Measurements from ENCODE around the gene CDK6.

CDK6 gene

GRCh38 chr7:92806496-92806895 is 29.9 kb downstream of the CDK6 start:
- TF ChIP-seq EZH2phosphoT487 (IDR thresholded peaks at IDR 0.05; ENCODE audit: low read depth) (no peak), CTCF (IDR thresholded peaks at IDR 0.05; ENCODE audit: low read depth, low read length) (no peak)
- Histone ChIP-seq H3K4me1 (ENCODE audit: low read length) (peaks cover 38% of the 10 kb centered on the region), H3K9me3 (ENCODE audit: insufficient read depth, low read length) (no peaks in the 10 kb centered on the region), H4K20me1 (ENCODE audit: insufficient read depth, low read length) (peaks cover 76% of the 10 kb centered on the region), H2AFZ (ENCODE audit: low read depth, low read length) (no peak overlapping the region), H3K4me2 (ENCODE audit: low read length) (no peak overlapping the region), H3K9ac (ENCODE audit: low read length) (no peak overlapping the region), H3K79me2 (ENCODE audit: low read length) (peaks cover 89% of the 10 kb centered on the region), H3K27me3 (ENCODE audit: low read depth, low read length) (no peaks in the 10 kb centered on the region), H3K36me3 (replicated peaks; ENCODE audit: low read depth, low read length) (peaks cover 2% of the 10 kb centered on the region), H3K4me3 (ENCODE audit: low read length) (no peak overlapping the region), H3K27ac (ENCODE audit: low read length) (no peak overlapping the region)

- Histone ChIP-seq H3K27me3 (ENCODE audit: low read depth, low read length) (no peaks in the 10 kb centered on the region), H3K9me3 (ENCODE audit: insufficient read depth, low read length) (no peaks in the 10 kb centered on the region), H3K79me2 (ENCODE audit: low read length) (peaks cover 93% of the 10 kb centered on the region), H3K9ac (ENCODE audit: low read length) (no peak overlapping the region), H3K4me2 (ENCODE audit: low read length) (no peak overlapping the region), H4K20me1 (ENCODE audit: insufficient read depth, low read length) (peaks cover 83% of the 10 kb centered on the region), H3K27ac (ENCODE audit: low read length) (no peak overlapping the region), H2AFZ (ENCODE audit: low read depth, low read length) (no peak overlapping the region), H3K4me1 (ENCODE audit: low read length) (peaks cover 32% of the 10 kb centered on the region), H3K4me3 (ENCODE audit: low read length) (no peak overlapping the region), H3K36me3 (replicated peaks; ENCODE audit: low read depth, low read length) (peaks cover 2% of the 10 kb centered on the region)
- TF ChIP-seq EZH2phosphoT487 (IDR thresholded peaks at IDR 0.05; ENCODE audit: low read depth): no peak
- no peak for TF ChIP-seq CTCF (IDR thresholded peaks at IDR 0.05; ENCODE audit: low read depth, low read length)
Measured at GRCh38 chr7:92802406-92802805, 34.0 kb downstream of the CDK6 start.

GRCh38 chr7:92799446-92800211 is 36.7 kb downstream of the CDK6 start:
- Histone ChIP-seq H3K9me3 (ENCODE audit: insufficient read depth, low read length) (no peaks in the 10 kb centered on the region), H3K27ac (ENCODE audit: low read length) (no peak overlapping the region), H3K4me3 (ENCODE audit: low read length) (no peak overlapping the region), H3K79me2 (ENCODE audit: low read length) (peaks cover 93% of the 10 kb centered on the region), H3K4me1 (ENCODE audit: low read length) (peaks cover 37% of the 10 kb centered on the region), H3K4me2 (ENCODE audit: low read length) (no peak overlapping the region), H3K36me3 (replicated peaks; ENCODE audit: low read depth, low read length) (no peaks in the 10 kb centered on the region), H2AFZ (ENCODE audit: low read depth, low read length) (no peak overlapping the region), H3K27me3 (ENCODE audit: low read depth, low read length) (no peaks in the 10 kb centered on the region), H3K9ac (ENCODE audit: low read length) (no peak overlapping the region), H4K20me1 (ENCODE audit: insufficient read depth, low read length) (peaks cover 73% of the 10 kb centered on the region)
- TF ChIP-seq CTCF (IDR thresholded peaks at IDR 0.05; ENCODE audit: low read depth, low read length) (no peak), EZH2phosphoT487 (IDR thresholded peaks at IDR 0.05; ENCODE audit: low read depth) (no peak)

GRCh38 chr7:92798517-92799249 is 37.7 kb downstream of the CDK6 start:
- H3K36me3 ChIP-seq (replicated peaks; ENCODE audit: low read depth, low read length): peaks cover 3% of the 10 kb centered on the region
- peaks cover 93% of the 10 kb centered on the region for H3K79me2 ChIP-seq (ENCODE audit: low read length)
- no peaks in the 10 kb centered on the region for H3K9me3 ChIP-seq (ENCODE audit: insufficient read depth, low read length)
- peaks cover 45% of the 10 kb centered on the region for H3K4me1 ChIP-seq (ENCODE audit: low read length)
- no peak overlapping the region for H3K4me3 ChIP-seq (ENCODE audit: low read length)
- peaks cover 73% of the 10 kb centered on the region for H4K20me1 ChIP-seq (ENCODE audit: insufficient read depth, low read length)
- H2AFZ ChIP-seq (ENCODE audit: low read depth, low read length): no peak overlapping the region
- H3K27ac ChIP-seq (ENCODE audit: low read length): no peak overlapping the region
- no peak for TF ChIP-seq EZH2phosphoT487 (IDR thresholded peaks at IDR 0.05; ENCODE audit: low read depth)
- TF ChIP-seq CTCF (IDR thresholded peaks at IDR 0.05; ENCODE audit: low read depth, low read length): no peak
- H3K27me3 ChIP-seq (ENCODE audit: low read depth, low read length): no peaks in the 10 kb centered on the region
- no peak overlapping the region for H3K9ac ChIP-seq (ENCODE audit: low read length)
- peak overlapping the region; percentile 79; the same call in 1 of the 2 replicates for H3K4me2 ChIP-seq (ENCODE audit: low read length)

Data from OCI-LY3 (cell line).